ENCODE measurements around the gene IFT25.

DNA sequence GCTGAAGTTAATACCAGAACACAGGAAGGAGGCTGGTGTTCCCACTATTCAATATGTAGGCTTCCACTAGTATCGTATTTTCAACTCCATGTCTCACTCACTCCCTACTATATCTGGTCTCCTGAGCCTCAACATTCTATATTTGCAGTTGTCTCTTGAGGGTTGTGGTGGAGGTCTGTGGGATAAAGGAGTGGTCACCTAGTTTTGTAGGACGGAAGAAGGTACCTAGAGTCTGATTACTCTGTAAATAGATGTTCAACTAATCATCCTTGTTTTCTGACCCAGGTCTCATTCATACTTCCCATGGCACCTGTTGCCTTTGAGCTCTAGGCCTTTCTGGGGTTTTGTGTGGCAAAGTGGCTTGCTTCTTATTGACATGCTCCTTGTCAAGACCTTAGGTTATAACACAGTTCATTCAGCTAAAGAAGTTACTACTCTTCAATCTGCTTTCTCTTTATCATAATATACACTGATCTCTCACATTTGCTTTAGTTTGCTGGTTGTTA, 18.1 kb downstream of the IFT25 start:
- TF ChIP-seq, protein P1, sequence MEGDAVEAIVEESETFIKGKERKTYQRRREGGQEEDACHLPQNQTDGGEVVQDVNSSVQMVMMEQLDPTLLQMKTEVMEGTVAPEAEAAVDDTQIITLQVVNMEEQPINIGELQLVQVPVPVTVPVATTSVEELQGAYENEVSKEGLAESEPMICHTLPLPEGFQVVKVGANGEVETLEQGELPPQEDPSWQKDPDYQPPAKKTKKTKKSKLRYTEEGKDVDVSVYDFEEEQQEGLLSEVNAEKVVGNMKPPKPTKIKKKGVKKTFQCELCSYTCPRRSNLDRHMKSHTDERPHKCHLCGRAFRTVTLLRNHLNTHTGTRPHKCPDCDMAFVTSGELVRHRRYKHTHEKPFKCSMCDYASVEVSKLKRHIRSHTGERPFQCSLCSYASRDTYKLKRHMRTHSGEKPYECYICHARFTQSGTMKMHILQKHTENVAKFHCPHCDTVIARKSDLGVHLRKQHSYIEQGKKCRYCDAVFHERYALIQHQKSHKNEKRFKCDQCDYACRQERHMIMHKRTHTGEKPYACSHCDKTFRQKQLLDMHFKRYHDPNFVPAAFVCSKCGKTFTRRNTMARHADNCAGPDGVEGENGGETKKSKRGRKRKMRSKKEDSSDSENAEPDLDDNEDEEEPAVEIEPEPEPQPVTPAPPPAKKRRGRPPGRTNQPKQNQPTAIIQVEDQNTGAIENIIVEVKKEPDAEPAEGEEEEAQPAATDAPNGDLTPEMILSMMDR (IDR thresholded peaks at IDR 0.05), result no peak
- TF ChIP-seq TCF7L2 (IDR thresholded peaks at IDR 0.05; ENCODE audit: low read depth, low read length), result no peak
- no peak for TF ChIP-seq POLR2AphosphoS5 (IDR thresholded peaks at IDR 0.05; ENCODE audit: low read depth, low read length)
- TF ChIP-seq, protein P2, sequence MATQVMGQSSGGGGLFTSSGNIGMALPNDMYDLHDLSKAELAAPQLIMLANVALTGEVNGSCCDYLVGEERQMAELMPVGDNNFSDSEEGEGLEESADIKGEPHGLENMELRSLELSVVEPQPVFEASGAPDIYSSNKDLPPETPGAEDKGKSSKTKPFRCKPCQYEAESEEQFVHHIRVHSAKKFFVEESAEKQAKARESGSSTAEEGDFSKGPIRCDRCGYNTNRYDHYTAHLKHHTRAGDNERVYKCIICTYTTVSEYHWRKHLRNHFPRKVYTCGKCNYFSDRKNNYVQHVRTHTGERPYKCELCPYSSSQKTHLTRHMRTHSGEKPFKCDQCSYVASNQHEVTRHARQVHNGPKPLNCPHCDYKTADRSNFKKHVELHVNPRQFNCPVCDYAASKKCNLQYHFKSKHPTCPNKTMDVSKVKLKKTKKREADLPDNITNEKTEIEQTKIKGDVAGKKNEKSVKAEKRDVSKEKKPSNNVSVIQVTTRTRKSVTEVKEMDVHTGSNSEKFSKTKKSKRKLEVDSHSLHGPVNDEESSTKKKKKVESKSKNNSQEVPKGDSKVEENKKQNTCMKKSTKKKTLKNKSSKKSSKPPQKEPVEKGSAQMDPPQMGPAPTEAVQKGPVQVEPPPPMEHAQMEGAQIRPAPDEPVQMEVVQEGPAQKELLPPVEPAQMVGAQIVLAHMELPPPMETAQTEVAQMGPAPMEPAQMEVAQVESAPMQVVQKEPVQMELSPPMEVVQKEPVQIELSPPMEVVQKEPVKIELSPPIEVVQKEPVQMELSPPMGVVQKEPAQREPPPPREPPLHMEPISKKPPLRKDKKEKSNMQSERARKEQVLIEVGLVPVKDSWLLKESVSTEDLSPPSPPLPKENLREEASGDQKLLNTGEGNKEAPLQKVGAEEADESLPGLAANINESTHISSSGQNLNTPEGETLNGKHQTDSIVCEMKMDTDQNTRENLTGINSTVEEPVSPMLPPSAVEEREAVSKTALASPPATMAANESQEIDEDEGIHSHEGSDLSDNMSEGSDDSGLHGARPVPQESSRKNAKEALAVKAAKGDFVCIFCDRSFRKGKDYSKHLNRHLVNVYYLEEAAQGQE (IDR thresholded peaks at IDR 0.05; ENCODE audit: insufficient read depth in 1 of 2, low read depth in 2 of 2, low read length in 1 of 2), result no peak

All from Panc1 (cell line).